NCI-H2107 (cell line): ENCODE results near the gene KCNK16.

ENCODE experiments used
- DNase-seq: peaks from one replicate; lab custom pipeline; 2025; lab: John Stamatoyannopoulos, UW

KCNK16 gene

GRCh38 chr6:39276379-39276995, 46.0 kb downstream of the KCNK16 start:
- no peak for DNase-seq

GRCh38 chr6:39274903-39275302, 47.6 kb downstream of the KCNK16 start:
- DNase-seq: no peak

GRCh38 chr6:39274471-39274870, 48.0 kb downstream of the KCNK16 start:
- DNase-seq: no peak

- DNase-seq: no peak
Observed at GRCh38 chr6:39273406-39273821, 49.1 kb downstream of the KCNK16 start.

- no peak for DNase-seq
Observed at GRCh38 chr6:39269961-39270360, 52.5 kb downstream of the KCNK16 start.

- DNase-seq: no peak
Observed at GRCh38 chr6:39268721-39269120, 53.8 kb downstream of the KCNK16 start.

GRCh38 chr6:39268171-39268570, 54.3 kb downstream of the KCNK16 start:
- DNase-seq: no peak

- DNase-seq: no peak
Observed at GRCh38 chr6:39266782-39267355, 55.6 kb downstream of the KCNK16 start.

GRCh38 chr6:39266375-39266774, 56.1 kb downstream of the KCNK16 start:
- DNase-seq: no peak
